ENCODE measurements around the gene KRTAP29-1.
"Not testable (repeated sequence)": the region's sequence is repeated elsewhere in the genome, so short reads cannot be mapped to it uniquely, and the experiment has no call there.

The KRTAP29-1 gene

GRCh38 chr17:41301916-41302901, at the start of gene KRTAP29-1:
TSS of gene KRTAP29-1 (minus strand) at chr17:41302851. CDS start at chr17:41302851, 0 bp downstream.
- no peak within 1 kb of the TSS for H3K4me3 ChIP-seq (ENCODE audit: low read length)

GRCh38 chr17:41351177-41351576, 48.5 kb upstream of the KRTAP29-1 start:
- Histone ChIP-seq H3K9me3 (ENCODE audit: control insufficient read depth, low read length) (no peaks in the 10 kb centered on the region), H3K4me3 (ENCODE audit: low read length) (no peak overlapping the region), H3K36me3 (ENCODE audit: control insufficient read depth, insufficient read depth, low read length) (no peaks in the 10 kb centered on the region), H3K27me3 (ENCODE audit: control insufficient read depth, insufficient read depth, low read length) (no peaks in the 10 kb centered on the region), H3K9ac (ENCODE audit: low read length) (no peak overlapping the region), H3K4me1 (ENCODE audit: control insufficient read depth, insufficient read depth, low read length) (no peaks in the 10 kb centered on the region)

More at GRCh38 chr17:41301916-41302901, at the start of gene KRTAP29-1:
- H3K4me1 ChIP-seq (ENCODE audit: control insufficient read depth, insufficient read depth, low read length), result no peaks in the 10 kb centered on the region
- H3K36me3 ChIP-seq (ENCODE audit: control insufficient read depth, insufficient read depth, low read length), result no peaks in the 10 kb centered on the region
- H3K9ac ChIP-seq (ENCODE audit: low read length), result no peak within 1 kb of the TSS
- no peaks in the 10 kb centered on the region for H3K9me3 ChIP-seq (ENCODE audit: control insufficient read depth, low read length)
- H3K27me3 ChIP-seq (ENCODE audit: control insufficient read depth, insufficient read depth, low read length), result no peaks in the 10 kb centered on the region

GRCh38 chr17:41350381-41350878, 47.8 kb upstream of the KRTAP29-1 start, which contains the start of gene KRT33A:
TSS of gene KRT33A (minus strand) at chr17:41350828. CDS start at chr17:41350767, 61 bp downstream.
- not testable (repeated sequence) for H3K36me3 ChIP-seq (ENCODE audit: control insufficient read depth, insufficient read depth, low read length); H3K9me3 ChIP-seq (ENCODE audit: control insufficient read depth, low read length); H3K4me1 ChIP-seq (ENCODE audit: control insufficient read depth, insufficient read depth, low read length)

DNA sequence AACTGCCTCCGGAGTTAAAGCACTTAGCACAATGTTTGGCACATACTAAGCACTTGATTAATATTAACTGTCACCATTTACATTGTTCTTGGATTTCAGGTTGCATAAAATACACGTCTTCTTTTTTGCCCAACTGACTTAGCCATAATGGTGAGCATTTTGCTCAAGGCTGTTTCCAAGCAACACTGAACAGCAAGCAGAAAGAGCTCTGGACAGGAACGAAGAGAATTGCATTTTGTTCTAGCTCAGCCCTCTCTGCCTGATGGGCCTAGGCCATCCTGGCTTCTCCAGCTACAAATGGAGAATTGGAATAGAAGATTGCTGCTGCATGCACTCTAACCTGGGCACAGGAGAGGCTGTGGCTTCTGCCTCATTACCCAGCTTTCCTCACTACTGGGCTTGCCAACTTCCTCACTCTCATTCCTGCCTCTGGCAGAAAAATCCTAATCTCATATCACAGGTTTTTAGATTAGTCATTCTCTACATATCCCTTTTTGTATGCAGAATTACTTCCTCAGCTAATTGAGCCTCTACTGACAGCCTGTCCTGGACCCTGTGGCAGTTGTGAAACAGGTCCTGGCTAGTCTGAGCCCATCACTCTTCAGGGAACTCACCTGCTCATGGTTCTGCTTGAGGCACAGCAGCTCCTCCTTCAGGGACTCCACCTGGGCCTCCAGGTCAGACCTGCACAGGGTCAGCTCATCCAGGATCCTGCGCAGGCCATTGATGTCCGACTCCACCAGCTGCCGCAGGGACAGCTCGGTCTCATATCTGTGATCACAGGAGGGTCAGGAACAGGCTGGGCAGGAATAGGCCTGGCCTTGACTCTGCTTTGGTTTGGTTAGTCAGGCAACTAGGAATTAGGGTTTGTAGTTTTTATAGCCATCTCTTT, 45.5 kb upstream of the KRTAP29-1 start:
- no peaks in the 10 kb centered on the region for H3K36me3 ChIP-seq (ENCODE audit: control insufficient read depth, insufficient read depth, low read length)
- H3K4me3 ChIP-seq (ENCODE audit: low read length), result no peak overlapping the region
- no peaks in the 10 kb centered on the region for H3K4me1 ChIP-seq (ENCODE audit: control insufficient read depth, insufficient read depth, low read length)
- H3K9me3 ChIP-seq (ENCODE audit: control insufficient read depth, low read length), result no peaks in the 10 kb centered on the region
- H3K9ac ChIP-seq (ENCODE audit: low read length), result no peak overlapping the region
- H3K27me3 ChIP-seq (ENCODE audit: control insufficient read depth, insufficient read depth, low read length), result no peaks in the 10 kb centered on the region

More at GRCh38 chr17:41350381-41350878, 47.8 kb upstream of the KRTAP29-1 start, which contains the start of gene KRT33A:
- H3K9ac ChIP-seq (ENCODE audit: low read length); H3K4me3 ChIP-seq (ENCODE audit: low read length); H3K27me3 ChIP-seq (ENCODE audit: control insufficient read depth, insufficient read depth, low read length): not testable (repeated sequence)

- H3K9me3 ChIP-seq (ENCODE audit: control insufficient read depth, low read length); H3K27me3 ChIP-seq (ENCODE audit: control insufficient read depth, insufficient read depth, low read length); H3K36me3 ChIP-seq (ENCODE audit: control insufficient read depth, insufficient read depth, low read length); H3K9ac ChIP-seq (ENCODE audit: low read length); H3K4me1 ChIP-seq (ENCODE audit: control insufficient read depth, insufficient read depth, low read length); H3K4me3 ChIP-seq (ENCODE audit: low read length): not testable (repeated sequence)
These were observed 43.8 kb upstream of the KRTAP29-1 start for GRCh38 chr17:41346421-41346820.

GRCh38 chr17:41345992-41346391, 43.3 kb upstream of the KRTAP29-1 start:
- H3K36me3 ChIP-seq (ENCODE audit: control insufficient read depth, insufficient read depth, low read length), result no peaks in the 10 kb centered on the region
- H3K27me3 ChIP-seq (ENCODE audit: control insufficient read depth, insufficient read depth, low read length), result no peaks in the 10 kb centered on the region
- no peak overlapping the region for H3K4me3 ChIP-seq (ENCODE audit: low read length)
- H3K9ac ChIP-seq (ENCODE audit: low read length), result no peak overlapping the region
- no peaks in the 10 kb centered on the region for H3K9me3 ChIP-seq (ENCODE audit: control insufficient read depth, low read length)
- no peaks in the 10 kb centered on the region for H3K4me1 ChIP-seq (ENCODE audit: control insufficient read depth, insufficient read depth, low read length)

GRCh38 chr17:41343029-41343428, 40.4 kb upstream of the KRTAP29-1 start:
- Histone ChIP-seq H3K9me3 (ENCODE audit: control insufficient read depth, low read length) (no peaks in the 10 kb centered on the region), H3K4me3 (ENCODE audit: low read length) (no peak overlapping the region), H3K9ac (ENCODE audit: low read length) (no peak overlapping the region), H3K36me3 (ENCODE audit: control insufficient read depth, insufficient read depth, low read length) (no peaks in the 10 kb centered on the region), H3K4me1 (ENCODE audit: control insufficient read depth, insufficient read depth, low read length) (peaks cover 5% of the 10 kb centered on the region), H3K27me3 (ENCODE audit: control insufficient read depth, insufficient read depth, low read length) (no peaks in the 10 kb centered on the region)

DNA sequence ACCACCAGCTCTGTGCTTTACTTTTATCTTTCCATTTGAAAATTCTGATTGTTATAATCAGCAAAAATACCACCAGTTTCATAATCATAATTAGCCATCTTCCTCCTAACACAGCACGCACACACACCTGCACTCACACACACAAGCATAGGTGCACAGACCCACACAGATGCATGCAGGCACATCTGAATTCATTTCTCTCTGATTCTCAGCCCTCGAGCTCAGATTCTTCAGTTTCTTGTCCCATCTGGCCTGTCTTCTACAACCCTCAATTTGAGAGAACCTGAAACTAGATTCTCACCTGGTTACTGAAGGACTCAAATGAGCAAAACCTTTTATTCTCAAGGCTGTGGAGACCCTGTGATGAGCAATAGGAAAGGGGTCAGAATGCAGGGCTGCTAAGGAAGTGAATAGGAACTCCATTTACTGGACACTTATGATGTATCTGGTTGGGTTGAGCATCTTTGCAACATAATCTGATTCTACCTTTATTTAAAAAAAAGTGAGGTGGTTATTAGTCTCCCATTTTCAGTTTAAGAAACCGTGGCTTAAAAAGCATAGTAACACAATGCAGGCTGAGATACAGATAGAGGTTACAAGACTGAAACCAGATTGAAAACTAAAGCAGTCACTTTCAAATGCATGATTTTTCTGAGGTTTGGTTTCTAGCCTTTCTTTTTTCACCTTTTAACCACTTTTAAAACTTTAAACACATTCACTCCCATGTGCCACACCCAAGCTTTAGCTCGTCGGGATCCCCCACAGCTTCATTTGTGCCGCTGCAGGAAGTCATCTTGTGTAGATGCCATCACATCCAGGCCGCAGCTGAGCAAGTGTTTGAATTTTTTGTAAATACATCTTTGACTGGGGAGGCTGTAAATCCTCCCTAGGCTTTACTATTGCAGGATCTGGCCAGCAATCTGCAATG, 38.5 kb upstream of the KRTAP29-1 start:
- Histone ChIP-seq H3K4me3 (ENCODE audit: low read length) (no peak overlapping the region), H3K9ac (ENCODE audit: low read length) (no peak overlapping the region), H3K36me3 (ENCODE audit: control insufficient read depth, insufficient read depth, low read length) (no peaks in the 10 kb centered on the region), H3K9me3 (ENCODE audit: control insufficient read depth, low read length) (no peaks in the 10 kb centered on the region), H3K27me3 (ENCODE audit: control insufficient read depth, insufficient read depth, low read length) (no peaks in the 10 kb centered on the region), H3K4me1 (ENCODE audit: control insufficient read depth, insufficient read depth, low read length) (peaks cover 5% of the 10 kb centered on the region)

GRCh38 chr17:41340494-41340893, 37.8 kb upstream of the KRTAP29-1 start:
- H3K36me3 ChIP-seq (ENCODE audit: control insufficient read depth, insufficient read depth, low read length), result no peaks in the 10 kb centered on the region
- no peak overlapping the region for H3K4me3 ChIP-seq (ENCODE audit: low read length)
- no peak overlapping the region for H3K9ac ChIP-seq (ENCODE audit: low read length)
- no peaks in the 10 kb centered on the region for H3K9me3 ChIP-seq (ENCODE audit: control insufficient read depth, low read length)
- H3K27me3 ChIP-seq (ENCODE audit: control insufficient read depth, insufficient read depth, low read length), result peaks cover 2% of the 10 kb centered on the region
- peaks cover 5% of the 10 kb centered on the region for H3K4me1 ChIP-seq (ENCODE audit: control insufficient read depth, insufficient read depth, low read length)

GRCh38 chr17:41339571-41340172, 37.0 kb upstream of the KRTAP29-1 start:
- no peaks in the 10 kb centered on the region for H3K9me3 ChIP-seq (ENCODE audit: control insufficient read depth, low read length)
- H3K4me3 ChIP-seq (ENCODE audit: low read length), result no peak overlapping the region
- no peak overlapping the region for H3K9ac ChIP-seq (ENCODE audit: low read length)
- H3K36me3 ChIP-seq (ENCODE audit: control insufficient read depth, insufficient read depth, low read length), result no peaks in the 10 kb centered on the region
- peaks cover 5% of the 10 kb centered on the region for H3K27me3 ChIP-seq (ENCODE audit: control insufficient read depth, insufficient read depth, low read length)
- peaks cover 5% of the 10 kb centered on the region for H3K4me1 ChIP-seq (ENCODE audit: control insufficient read depth, insufficient read depth, low read length)
